Thoracic aorta endothelial cell (primary cell): ENCODE results near the gene ZNF329. TPM values are rescaled to one million over a fixed set of nuclear protein-coding genes. Genes with fewer than 3 reads are reported as not detected.

Source experiments
- total RNA-seq: library from RNA; depleted of rRNA; stranded (reverse); fragments of >200 nt; gene quantifications from 2 replicates; pipeline ENCODE4 v1.2.3, GENCODE V29; 2012

The ZNF329 gene
- total RNA-seq: 8.8 and 9.5 TPM in 2 replicates

GRCh38 chr19:58150328-58150921, at the start of gene ZNF329:
ZNF329 (minus strand) TSS chr19:58150789; CDS start chr19:58129503, 21,286 bp downstream.

GRCh38 chr19:58182989-58183816, 32.6 kb upstream of the ZNF329 start, which contains the start of gene ZNF274:
ZNF274 (plus strand) TSS chr19:58183061; CDS start chr19:58183966, 905 bp downstream.

GRCh38 chr19:58097781-58098681, 52.6 kb downstream of the ZNF329 start, which contains the start of gene ZSCAN18:
ZSCAN18 (minus strand) TSS chr19:58098231; CDS start chr19:58090267, 7,964 bp downstream.

Other genes with a start within 250 kb of the ZNF329 start
- 11.1 and 12.4 TPM in 2 replicates for gene ZNF417, start 234.2 kb downstream of the ZNF329 start, total RNA-seq
- gene ZNF418, start 215.4 kb downstream of the ZNF329 start, total RNA-seq: 2.4 and 5.5 TPM in 2 replicates
- gene ZNF256, start 203.1 kb downstream of the ZNF329 start, total RNA-seq: 4.7 and 5.5 TPM in 2 replicates
- 0.13 TPM in 1 of 2 replicates, not detected in the other for gene C19orf18, start 176.3 kb downstream of the ZNF329 start, total RNA-seq
- gene ZNF606, start 148.0 kb downstream of the ZNF329 start, total RNA-seq: 11.7 and 14.8 TPM in 2 replicates
- gene ZSCAN1, start 116.8 kb downstream of the ZNF329 start, total RNA-seq: not detected in 2 replicates
- gene ZNF135, start 91.5 kb downstream of the ZNF329 start, total RNA-seq: 0.14 and 0.80 TPM in 2 replicates
- 13.9 and 17.6 TPM in 2 replicates for gene ZSCAN18, start 52.6 kb downstream of the ZNF329 start, total RNA-seq
- gene ZNF274, start 32.3 kb upstream of the ZNF329 start, total RNA-seq: 19.2 and 23.0 TPM in 2 replicates
- gene ZNF544, start 78.1 kb upstream of the ZNF329 start, total RNA-seq: 54.0 and 61.5 TPM in 2 replicates
- 6.9 and 8.0 TPM in 2 replicates for gene ZNF8, start 128.2 kb upstream of the ZNF329 start, total RNA-seq
- gene ERVK3-1, start 154.6 kb upstream of the ZNF329 start, total RNA-seq: 27.4 and 28.0 TPM in 2 replicates
- 2.9 and 3.2 TPM in 2 replicates for gene ZSCAN22, start 176.2 kb upstream of the ZNF329 start, total RNA-seq
- 1.0 and 3.6 TPM in 2 replicates for gene A1BG, start 202.7 kb upstream of the ZNF329 start, total RNA-seq
- gene ZNF497, start 212.0 kb upstream of the ZNF329 start, total RNA-seq: 0.36 and 0.40 TPM in 2 replicates
- 0.57 and 1.2 TPM in 2 replicates for gene ZNF837, start 230.2 kb upstream of the ZNF329 start, total RNA-seq
- 1,068 and 1,110 TPM in 2 replicates for gene RPS5, start 236.5 kb upstream of the ZNF329 start, total RNA-seq
- gene RNF225, start 244.9 kb upstream of the ZNF329 start, total RNA-seq: 0.14 and 0.27 TPM in 2 replicates